Measurements from ENCODE around the gene EFEMP2.

Gene EFEMP2

GRCh38 chr11:65868076-65868667 is 4.4 kb downstream of the EFEMP2 start:
- Histone ChIP-seq H3K9ac (no peak overlapping the region), H4K20me1 (ENCODE audit: insufficient read depth) (no peaks in the 10 kb centered on the region), H3K27ac (no peak overlapping the region), H3K4me2 (no peak overlapping the region), H3K79me2 (ENCODE audit: insufficient read depth, low read depth) (no peaks in the 10 kb centered on the region), H3K4me3 (IDR thresholded peaks at IDR 0.05; ENCODE audit: insufficient read depth, low read depth, low read length) (no peak overlapping the region), H3K4me1 (ENCODE audit: low read depth, poor library complexity, severe bottlenecking) (peaks cover 4% of the 10 kb centered on the region), H3K36me3 (ENCODE audit: insufficient read depth) (no peaks in the 10 kb centered on the region), H2AFZ (ENCODE audit: low read depth) (no peak overlapping the region), H3K27me3 (ENCODE audit: insufficient read depth, low read depth) (no peaks in the 10 kb centered on the region)
- no peak for TF ChIP-seq CTCF (conservative IDR thresholded peaks at IDR 0.05; ENCODE audit: low read depth, low read length)

GRCh38 chr11:65867284-65868071 is 5.1 kb downstream of the EFEMP2 start:
- no peaks in the 10 kb centered on the region for H3K36me3 ChIP-seq (ENCODE audit: insufficient read depth)
- H3K4me1 ChIP-seq (ENCODE audit: low read depth, poor library complexity, severe bottlenecking): peaks cover 4% of the 10 kb centered on the region
- H4K20me1 ChIP-seq (ENCODE audit: insufficient read depth): no peaks in the 10 kb centered on the region
- H3K4me2 ChIP-seq: no peak overlapping the region
- H3K4me3 ChIP-seq (IDR thresholded peaks at IDR 0.05; ENCODE audit: insufficient read depth, low read depth, low read length): no peak overlapping the region
- peaks cover 4% of the 10 kb centered on the region for H3K79me2 ChIP-seq (ENCODE audit: insufficient read depth, low read depth)
- no peak overlapping the region for H3K27ac ChIP-seq
- TF ChIP-seq CTCF (conservative IDR thresholded peaks at IDR 0.05; ENCODE audit: low read depth, low read length): no peak
- H2AFZ ChIP-seq (ENCODE audit: low read depth): no peak overlapping the region
- H3K9ac ChIP-seq: no peak overlapping the region
- H3K27me3 ChIP-seq (ENCODE audit: insufficient read depth, low read depth): no peaks in the 10 kb centered on the region

- no peak overlapping the region for H3K9ac ChIP-seq
- H3K4me1 ChIP-seq (ENCODE audit: low read depth, poor library complexity, severe bottlenecking): peaks cover 12% of the 10 kb centered on the region
- no peaks in the 10 kb centered on the region for H3K27me3 ChIP-seq (ENCODE audit: insufficient read depth, low read depth)
- no peak overlapping the region for H3K4me2 ChIP-seq
- H3K79me2 ChIP-seq (ENCODE audit: insufficient read depth, low read depth): peaks cover 12% of the 10 kb centered on the region
- H3K4me3 ChIP-seq (IDR thresholded peaks at IDR 0.05; ENCODE audit: insufficient read depth, low read depth, low read length): no peak overlapping the region
- no peak overlapping the region for H3K27ac ChIP-seq
- H2AFZ ChIP-seq (ENCODE audit: low read depth): no peak overlapping the region
- no peak for TF ChIP-seq CTCF (conservative IDR thresholded peaks at IDR 0.05; ENCODE audit: low read depth, low read length)
- no peaks in the 10 kb centered on the region for H3K36me3 ChIP-seq (ENCODE audit: insufficient read depth)
- no peaks in the 10 kb centered on the region for H4K20me1 ChIP-seq (ENCODE audit: insufficient read depth)
These were observed 5.9 kb downstream of the EFEMP2 start for GRCh38 chr11:65866509-65867283.

- Histone ChIP-seq H3K4me1 (ENCODE audit: low read depth, poor library complexity, severe bottlenecking) (peaks cover 14% of the 10 kb centered on the region), H2AFZ (ENCODE audit: low read depth) (no peak overlapping the region), H3K4me2 (no peak overlapping the region), H3K36me3 (ENCODE audit: insufficient read depth) (no peaks in the 10 kb centered on the region), H3K27ac (no peak overlapping the region), H3K4me3 (IDR thresholded peaks at IDR 0.05; ENCODE audit: insufficient read depth, low read depth, low read length) (no peak overlapping the region), H3K27me3 (ENCODE audit: insufficient read depth, low read depth) (no peaks in the 10 kb centered on the region), H3K79me2 (ENCODE audit: insufficient read depth, low read depth) (peaks cover 22% of the 10 kb centered on the region), H4K20me1 (ENCODE audit: insufficient read depth) (no peaks in the 10 kb centered on the region), H3K9ac (no peak overlapping the region)
- TF ChIP-seq CTCF (conservative IDR thresholded peaks at IDR 0.05; ENCODE audit: low read depth, low read length): no peak
These were observed 6.9 kb downstream of the EFEMP2 start for GRCh38 chr11:65865550-65866172.
